Keratinocyte (primary cell): Measurements from ENCODE around the gene STIM1. TPM values are rescaled to one million over a fixed set of nuclear protein-coding genes. Genes with fewer than 3 reads are reported as not detected.

Experiments used
- DNase-seq: peaks from one replicate; pipeline ENCODE4 v3.0.0-alpha.2; 2011; ENCODE audit warnings: low read depth, missing footprints, low spot score
- FAIRE-seq: peaks from 2 replicates; lab custom pipeline; 2011; peaks lifted over from hg19 to GRCh38; lab: Jason Lieb, UNC
- H2AFZ ChIP-seq: 2 replicates; pipeline ENCODE4 v1.6.0; 2012; ENCODE audit warnings: low read length, control low read depth, inconsistent platforms; ENCODE audit not compliant: control insufficient read depth
- H3K27ac ChIP-seq: 2 replicates; pipeline ENCODE4 v1.5.1; 2011; ENCODE audit warnings: low read length; ENCODE audit not compliant: control insufficient read depth, insufficient read depth
- H3K27me3 ChIP-seq: 3 replicates; pipeline ENCODE4 v1.6.0; 2011; ENCODE audit warnings: low read length; ENCODE audit not compliant: control insufficient read depth, insufficient read depth; ENCODE audit errors: extremely low read depth
- H3K36me3 ChIP-seq, 2 experiments: 2 replicates in 1 of 2; 3 replicates in 1 of 2; pipeline ENCODE4 v1.5.1; 2011; ENCODE audit warnings: low read length in 2 of 2, mild to moderate bottlenecking in 1 of 2; ENCODE audit not compliant: control insufficient read depth in 2 of 2, insufficient read depth in 2 of 2; ENCODE audit errors: extremely low read depth in 1 of 2
- H3K4me1 ChIP-seq: 3 replicates; pipeline ENCODE4 v1.5.1; 2011; ENCODE audit warnings: low read length; ENCODE audit not compliant: control insufficient read depth, insufficient read depth; ENCODE audit errors: extremely low read depth
- H3K4me2 ChIP-seq: 3 replicates; pipeline ENCODE4 v1.6.0; 2011; ENCODE audit warnings: low read depth, low read length; ENCODE audit not compliant: control insufficient read depth, insufficient read depth; ENCODE audit errors: extremely low read depth
- H3K4me3 ChIP-seq, 3 experiments: fragments of 200-600 bp in 1 of 3; sonication (generic) in 1 of 3; 2 replicates in 2 of 3; 3 replicates in 1 of 3; pipeline ENCODE4 v1.5.1; 2011 to 2016; ENCODE audit warnings: low read length in 3 of 3, mild to moderate bottlenecking in 3 of 3, control low read depth in 2 of 3, inconsistent platforms in 1 of 3, low read depth in 1 of 3, mixed read lengths in 1 of 3, mixed run types in 1 of 3, moderate library complexity in 1 of 3; ENCODE audit not compliant: control insufficient read depth in 2 of 3, insufficient read depth in 2 of 3; ENCODE audit errors: extremely low read depth in 1 of 3
- H3K79me2 ChIP-seq: 2 replicates; pipeline ENCODE4 v1.6.0; 2012; ENCODE audit warnings: low read length; ENCODE audit not compliant: control insufficient read depth, insufficient read depth
- H3K9ac ChIP-seq: 3 replicates; pipeline ENCODE4 v1.6.0; 2011; ENCODE audit warnings: low read length; ENCODE audit not compliant: control insufficient read depth, insufficient read depth; ENCODE audit errors: extremely low read depth
- H3K9me1 ChIP-seq: 3 replicates; pipeline ENCODE4 v1.6.0; 2011; ENCODE audit warnings: low read length; ENCODE audit not compliant: control insufficient read depth, insufficient read depth; ENCODE audit errors: extremely low read depth
- H3K9me3 ChIP-seq: 2 replicates; pipeline ENCODE4 v1.5.1; 2012; ENCODE audit warnings: low read depth, low read length; ENCODE audit not compliant: control insufficient read depth
- H4K20me1 ChIP-seq: 3 replicates; pipeline ENCODE4 v1.6.0; 2011; ENCODE audit warnings: low read length; ENCODE audit not compliant: control insufficient read depth, insufficient read depth; ENCODE audit errors: extremely low read depth
- EZH2 ChIP-seq: IDR thresholded peaks from one replicate; pipeline ENCODE4 v1.6.1; 2012; ENCODE audit warnings: inconsistent platforms, mild to moderate bottlenecking, low read length, moderate library complexity
- dilution Hi-C: fragments of 300-500 bp; cut with MboI; formaldehyde crosslinking; loops from one replicate; pipeline ENCODE4 v1.7.0; 2020; ENCODE audit warnings: low sequenced_read_pairs; ENCODE audit not compliant: extremely low pct_ligation_motif_present
- polyA plus RNA-seq, 5 experiments: library from polyadenylated mRNA; depleted of rRNA in 3 of 5; stranded (reverse) in 3 of 5; stranded (forward) in 1 of 5; unstranded in 1 of 5; fragments of >200 nt; gene quantifications; 1 replicate in 1 of 5; 2 replicates in 3 of 5; 3 replicates in 1 of 5; pipeline versions ENCODE4 v1.2.1 to v1.2.3, GENCODE V29; 2011 to 2012; ENCODE audit warnings: missing spikeins in 2 of 5, low read depth in 1 of 5, low replicate concordance in 1 of 5
- TF ChIP-seq, protein P1 (sequence below), 3 experiments: IDR thresholded peaks in 1 of 3; conservative IDR thresholded peaks in 1 of 3; optimal IDR thresholded peaks in 1 of 3; 2 replicates in 2 of 3; 3 replicates in 1 of 3; pipeline versions ENCODE3 to v1.5.1; 2011; ENCODE audit warnings: low read length in 3 of 3, mild to moderate bottlenecking in 3 of 3, moderate library complexity in 2 of 3, control low read depth in 1 of 3, inconsistent platforms in 1 of 3; ENCODE audit not compliant: insufficient read depth in 2 of 3; ENCODE audit errors: extremely low read depth in 1 of 3

Gene STIM1
- polyA plus RNA-seq, 1 donor (not counting 4 experiments of a cell fraction or from before 2014, with no cell fraction given) = 23.7 TPM

DNA sequence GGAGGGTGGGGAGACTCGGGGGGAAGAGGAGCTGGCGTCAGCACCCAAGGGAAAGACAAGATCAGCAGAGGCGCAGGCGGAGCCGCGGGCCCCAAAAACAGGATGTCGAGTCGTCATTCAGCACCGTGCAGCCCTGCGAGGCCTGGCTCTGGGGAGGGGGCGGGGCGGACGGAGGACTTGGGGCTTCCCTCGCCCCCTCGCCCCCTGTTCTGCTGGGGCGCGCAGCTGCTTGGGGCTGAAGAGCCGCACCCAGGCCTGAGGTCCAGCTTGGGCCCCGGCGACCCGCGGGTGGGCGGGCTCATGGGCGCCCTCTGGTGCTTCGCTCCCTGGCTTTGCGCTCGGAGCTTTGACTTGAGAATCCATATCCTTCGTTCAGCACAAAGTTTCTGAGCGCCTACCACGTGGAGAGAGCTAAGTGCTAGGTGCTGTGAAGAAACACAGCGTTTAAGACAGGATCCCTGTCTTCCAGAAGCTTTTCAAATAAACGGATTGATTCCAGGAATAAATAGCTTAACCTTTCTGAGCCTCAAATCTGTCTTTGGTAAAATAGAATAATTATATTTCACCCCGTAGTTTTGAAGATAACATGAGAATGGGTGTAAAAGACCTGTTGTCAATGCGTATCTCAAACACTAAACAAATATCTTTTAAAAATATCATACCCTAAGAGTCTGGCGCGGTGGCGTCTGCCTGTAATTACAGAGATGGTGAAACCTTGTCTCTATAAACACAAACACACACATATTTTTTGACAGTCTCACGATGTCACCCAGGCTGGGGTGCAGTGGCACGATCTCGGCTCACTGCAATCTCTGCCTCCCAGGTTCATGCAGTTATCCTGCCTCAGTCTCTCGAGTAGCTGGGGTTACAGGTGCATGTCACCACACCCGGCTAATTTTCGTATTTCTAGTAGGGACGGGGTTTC, 13.8 kb upstream of the STIM1 start:
- Histone ChIP-seq H3K4me1 (peaks cover 21% of the 10 kb centered on the region), H2AFZ (peak overlapping the region; percentile 50), H3K4me2 (peak overlapping the region; percentile 11), H3K9ac (peak overlapping the region; percentile 82), H3K27ac (peak overlapping the region; percentile 37), H3K79me2 (peaks cover 38% of the 10 kb centered on the region), H3K36me3 (no peaks in the 10 kb centered on the region), H3K9me3 (no peaks in the 10 kb centered on the region), H3K27me3 (no peaks in the 10 kb centered on the region), H3K4me3 (peak overlapping the region; percentile 23 to 79 (median 60)), H4K20me1 (peaks cover 3% of the 10 kb centered on the region), H3K9me1 (no peaks in the 10 kb centered on the region)
- dilution Hi-C loops = no loop called here
- no peak for DNase-seq
- FAIRE-seq = no peak
- TF ChIP-seq, protein P1, sequence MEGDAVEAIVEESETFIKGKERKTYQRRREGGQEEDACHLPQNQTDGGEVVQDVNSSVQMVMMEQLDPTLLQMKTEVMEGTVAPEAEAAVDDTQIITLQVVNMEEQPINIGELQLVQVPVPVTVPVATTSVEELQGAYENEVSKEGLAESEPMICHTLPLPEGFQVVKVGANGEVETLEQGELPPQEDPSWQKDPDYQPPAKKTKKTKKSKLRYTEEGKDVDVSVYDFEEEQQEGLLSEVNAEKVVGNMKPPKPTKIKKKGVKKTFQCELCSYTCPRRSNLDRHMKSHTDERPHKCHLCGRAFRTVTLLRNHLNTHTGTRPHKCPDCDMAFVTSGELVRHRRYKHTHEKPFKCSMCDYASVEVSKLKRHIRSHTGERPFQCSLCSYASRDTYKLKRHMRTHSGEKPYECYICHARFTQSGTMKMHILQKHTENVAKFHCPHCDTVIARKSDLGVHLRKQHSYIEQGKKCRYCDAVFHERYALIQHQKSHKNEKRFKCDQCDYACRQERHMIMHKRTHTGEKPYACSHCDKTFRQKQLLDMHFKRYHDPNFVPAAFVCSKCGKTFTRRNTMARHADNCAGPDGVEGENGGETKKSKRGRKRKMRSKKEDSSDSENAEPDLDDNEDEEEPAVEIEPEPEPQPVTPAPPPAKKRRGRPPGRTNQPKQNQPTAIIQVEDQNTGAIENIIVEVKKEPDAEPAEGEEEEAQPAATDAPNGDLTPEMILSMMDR (optimal IDR thresholded peaks at IDR 0.05 in 1 of 3, IDR thresholded peaks at IDR 0.05 in 1 of 3, conservative IDR thresholded peaks at IDR 0.05 in 1 of 3; ENCODE audit: extremely low read depth in 1 of 3, insufficient read depth in 2 of 3, low read length in 3 of 3) = peak; percentile 60 to 94 (median 73)
- TF ChIP-seq EZH2 = no peak

DNA sequence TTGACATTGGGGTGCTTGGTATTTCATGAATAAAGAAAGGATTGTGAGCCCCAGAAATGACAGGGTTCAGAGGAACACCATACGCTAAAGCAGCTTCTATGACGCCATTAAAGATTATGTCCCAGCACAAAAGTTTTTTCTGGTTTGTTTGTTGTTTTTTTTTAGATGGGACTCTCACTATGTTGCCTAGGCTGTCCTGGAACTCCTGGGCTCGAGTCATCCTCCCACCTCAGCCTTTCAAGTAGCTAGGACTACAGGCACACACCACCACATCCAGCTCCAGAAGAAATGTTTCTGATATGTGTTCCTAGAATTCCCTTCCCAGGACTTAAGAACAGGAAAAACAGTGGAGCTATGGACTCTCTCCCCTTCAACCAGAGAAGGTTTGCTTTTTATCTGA, 12.1 kb upstream of the STIM1 start:
- H3K4me1 ChIP-seq = peaks cover 18% of the 10 kb centered on the region
- H3K27ac ChIP-seq = no peak overlapping the region
- no peaks in the 10 kb centered on the region for H3K36me3 ChIP-seq
- dilution Hi-C loops = no loop called here
- DNase-seq (no peak), FAIRE-seq (no peak)
- no peaks in the 10 kb centered on the region for H3K9me1 ChIP-seq
- H3K79me2 ChIP-seq = peaks cover 22% of the 10 kb centered on the region
- TF ChIP-seq, protein P1 (optimal IDR thresholded peaks at IDR 0.05 in 1 of 3, IDR thresholded peaks at IDR 0.05 in 1 of 3, conservative IDR thresholded peaks at IDR 0.05 in 1 of 3; ENCODE audit: extremely low read depth in 1 of 3, insufficient read depth in 2 of 3, low read length in 3 of 3) = no peak
- H3K27me3 ChIP-seq = no peaks in the 10 kb centered on the region
- no peaks in the 10 kb centered on the region for H3K9me3 ChIP-seq
- no peak overlapping the region for H3K9ac ChIP-seq
- H3K4me3 ChIP-seq = no peak overlapping the region
- H3K4me2 ChIP-seq = no peak overlapping the region
- peaks cover 3% of the 10 kb centered on the region for H4K20me1 ChIP-seq
- no peak overlapping the region for H2AFZ ChIP-seq
